Tibial nerve (tissue), 4 donors: ENCODE data around the gene COQ2. TPM values are rescaled to one million over a fixed set of nuclear protein-coding genes. Genes with fewer than 3 reads are reported as not detected.

Experiments
- DNase-seq, 2 donors: peaks; one replicate each; pipeline ENCODE4 v3.0.0-alpha.2; 2019; ENCODE audit warnings: low spot score in 2 of 2
- H3K27ac ChIP-seq, 4 donors: fragments of 200-600 bp; sonication (generic) in 3 of 4; one replicate each; pipeline ENCODE4 v1.5.1; 2017 to 2019; ENCODE audit warnings: mild to moderate bottlenecking in 1 of 4
- H3K27me3 ChIP-seq, 2 donors: fragments of 200-600 bp; sonication (generic) in 1 of 2; one replicate each; pipeline versions ENCODE4 v1.5.1 to v1.6.0; 2017 to 2019
- H3K36me3 ChIP-seq, 3 donors: fragments of 200-600 bp; sonication (generic); one replicate each; pipeline ENCODE4 v1.5.1; 2018 to 2019
- H3K4me1 ChIP-seq, 4 donors: fragments of 200-600 bp; sonication (generic) in 3 of 4; one replicate each; pipeline ENCODE4 v1.5.1; 2017 to 2019
- H3K4me3 ChIP-seq, 4 donors: fragments of 200-600 bp; sonication (generic) in 3 of 4; one replicate each; pipeline ENCODE4 v1.5.1; 2017 to 2019; ENCODE audit warnings: mild to moderate bottlenecking in 1 of 4, moderate library complexity in 1 of 4
- H3K9me3 ChIP-seq, 4 donors: fragments of 200-600 bp; sonication (generic) in 3 of 4; one replicate each; pipeline ENCODE4 v1.5.1; 2017 to 2019
- EP300 ChIP-seq, 2 donors: sonication (generic); formaldehyde crosslinking; IDR thresholded peaks; one replicate each; pipeline ENCODE4 v1.6.1; 2017; ENCODE audit warnings: antibody characterized with exemption in 2 of 2, mild to moderate bottlenecking in 1 of 2
- POLR2A ChIP-seq, 2 donors: fragments of 450-650 bp; IDR thresholded peaks; one replicate each; pipeline ENCODE4 v1.6.1; 2017; ENCODE audit warnings: antibody characterized with exemption in 2 of 2, mild to moderate bottlenecking in 2 of 2, moderate library complexity in 2 of 2
- WGBS, 2 donors: methylation state at CpG; one replicate each; pipeline ENCODE4 v1.1.5; 2018; 5-methylcytosine and 5-hydroxymethylcytosine counted together
- total RNA-seq, 4 donors: library from RNA; depleted of rRNA; stranded (reverse); fragments of >200 nt; gene quantifications; one replicate each; pipeline ENCODE4 v1.1.0, GENCODE V29; 2016
- TF ChIP-seq, protein P1 (sequence below), 5 experiments: fragments of 200-600 bp in 3 of 5; fragments of 450-650 bp in 2 of 5; sonication (generic) in 3 of 5; IDR thresholded peaks; one replicate each; pipeline ENCODE4 v1.5.1; 2016 to 2019; ENCODE audit warnings: antibody characterized with exemption in 5 of 5, mild to moderate bottlenecking in 3 of 5, moderate library complexity in 2 of 5

COQ2 gene
- total RNA-seq, 4 donors from 2014 or later: 9.2 to 17.7 (median 11.6) TPM

DNA sequence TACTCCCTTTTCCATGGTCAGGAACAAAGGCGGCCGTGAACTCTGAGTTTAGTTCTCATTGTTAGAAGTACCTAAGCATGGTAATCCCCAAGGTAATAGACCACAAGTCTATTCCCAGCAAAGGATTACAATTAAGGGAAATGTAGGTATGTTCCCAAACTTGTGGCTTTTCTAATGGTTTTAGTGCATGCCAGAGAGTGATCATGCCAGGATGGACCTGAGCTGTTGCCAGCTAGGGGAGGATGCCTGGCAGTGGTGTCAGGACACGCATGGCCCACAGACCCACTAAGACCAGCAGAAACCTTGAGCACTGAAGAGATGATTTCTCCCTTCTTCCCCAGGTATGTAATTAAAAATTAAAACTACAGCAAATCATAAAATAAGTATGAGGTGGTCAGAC is 60.8 kb downstream of the COQ2 start:
- Histone ChIP-seq H3K4me1 (peaks cover 0 to 14% (median 5%) of the 10 kb centered on the region in 4 donors), H3K4me3 (no peak overlapping the region), H3K27ac (no peak overlapping the region), H3K9me3 (no peaks in the 10 kb centered on the region), H3K27me3 (no peaks in the 10 kb centered on the region), H3K36me3 (no peaks in the 10 kb centered on the region)
- 93 to 96% methylated on average over 3 of the region's 3 CpGs for WGBS, 2 donors
- no peak for DNase-seq
- TF ChIP-seq, protein P1, sequence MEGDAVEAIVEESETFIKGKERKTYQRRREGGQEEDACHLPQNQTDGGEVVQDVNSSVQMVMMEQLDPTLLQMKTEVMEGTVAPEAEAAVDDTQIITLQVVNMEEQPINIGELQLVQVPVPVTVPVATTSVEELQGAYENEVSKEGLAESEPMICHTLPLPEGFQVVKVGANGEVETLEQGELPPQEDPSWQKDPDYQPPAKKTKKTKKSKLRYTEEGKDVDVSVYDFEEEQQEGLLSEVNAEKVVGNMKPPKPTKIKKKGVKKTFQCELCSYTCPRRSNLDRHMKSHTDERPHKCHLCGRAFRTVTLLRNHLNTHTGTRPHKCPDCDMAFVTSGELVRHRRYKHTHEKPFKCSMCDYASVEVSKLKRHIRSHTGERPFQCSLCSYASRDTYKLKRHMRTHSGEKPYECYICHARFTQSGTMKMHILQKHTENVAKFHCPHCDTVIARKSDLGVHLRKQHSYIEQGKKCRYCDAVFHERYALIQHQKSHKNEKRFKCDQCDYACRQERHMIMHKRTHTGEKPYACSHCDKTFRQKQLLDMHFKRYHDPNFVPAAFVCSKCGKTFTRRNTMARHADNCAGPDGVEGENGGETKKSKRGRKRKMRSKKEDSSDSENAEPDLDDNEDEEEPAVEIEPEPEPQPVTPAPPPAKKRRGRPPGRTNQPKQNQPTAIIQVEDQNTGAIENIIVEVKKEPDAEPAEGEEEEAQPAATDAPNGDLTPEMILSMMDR (IDR thresholded peaks at IDR 0.05): no peak
- TF ChIP-seq EP300 (IDR thresholded peaks at IDR 0.05): no peak
- TF ChIP-seq POLR2A (IDR thresholded peaks at IDR 0.05): no peak

GRCh38 chr4:83221897-83222441 is 62.6 kb downstream of the COQ2 start:
- Histone ChIP-seq H3K27ac (no peak overlapping the region), H3K4me3 (no peak overlapping the region), H3K9me3 (no peaks in the 10 kb centered on the region), H3K36me3 (no peaks in the 10 kb centered on the region), H3K27me3 (no peaks in the 10 kb centered on the region), H3K4me1 (peaks cover 0 to 19% (median 7%) of the 10 kb centered on the region in 4 donors)
- DNase-seq: no peak
- no peak for TF ChIP-seq POLR2A (IDR thresholded peaks at IDR 0.05)
- TF ChIP-seq EP300 (IDR thresholded peaks at IDR 0.05): no peak
- TF ChIP-seq, protein P1 (IDR thresholded peaks at IDR 0.05): no peak
- 90 to 97% methylated on average over 6 of the region's 6 CpGs for WGBS, 2 donors

- Histone ChIP-seq H3K4me1 (peaks cover 0 to 19% (median 7%) of the 10 kb centered on the region in 4 donors), H3K4me3 (peak overlapping the region in 2 of 4 donors; percentile 9 to 28), H3K27ac (peak overlapping the region in 3 of 4 donors; percentile 1 to 65 (median 32)), H3K36me3 (no peaks in the 10 kb centered on the region), H3K27me3 (no peaks in the 10 kb centered on the region), H3K9me3 (no peaks in the 10 kb centered on the region)
- 39 to 49% methylated on average over 16 of the region's 16 CpGs for WGBS, 2 donors
- no peak for DNase-seq
- TF ChIP-seq EP300 (IDR thresholded peaks at IDR 0.05) (peak in 1 of 2 donors; percentile 20), POLR2A (IDR thresholded peaks at IDR 0.05) (no peak)
- TF ChIP-seq, protein P1 (IDR thresholded peaks at IDR 0.05): no peak
Measured at GRCh38 chr4:83219344-83220331, 65.0 kb downstream of the COQ2 start.

- Histone ChIP-seq H3K27me3 (no peaks in the 10 kb centered on the region), H3K9me3 (no peaks in the 10 kb centered on the region), H3K4me1 (peaks cover 0 to 19% (median 7%) of the 10 kb centered on the region in 4 donors), H3K36me3 (no peaks in the 10 kb centered on the region), H3K4me3 (no peak overlapping the region), H3K27ac (peak overlapping the region in 3 of 4 donors; percentile 20 to 73 (median 36))
- TF ChIP-seq EP300 (IDR thresholded peaks at IDR 0.05) (peak in 1 of 2 donors; percentile 34), POLR2A (IDR thresholded peaks at IDR 0.05) (no peak)
- 72 to 76% methylated on average over 8 of the region's 8 CpGs for WGBS, 2 donors
- no peak for DNase-seq
Measured at GRCh38 chr4:83217721-83218522, 66.7 kb downstream of the COQ2 start.

DNA sequence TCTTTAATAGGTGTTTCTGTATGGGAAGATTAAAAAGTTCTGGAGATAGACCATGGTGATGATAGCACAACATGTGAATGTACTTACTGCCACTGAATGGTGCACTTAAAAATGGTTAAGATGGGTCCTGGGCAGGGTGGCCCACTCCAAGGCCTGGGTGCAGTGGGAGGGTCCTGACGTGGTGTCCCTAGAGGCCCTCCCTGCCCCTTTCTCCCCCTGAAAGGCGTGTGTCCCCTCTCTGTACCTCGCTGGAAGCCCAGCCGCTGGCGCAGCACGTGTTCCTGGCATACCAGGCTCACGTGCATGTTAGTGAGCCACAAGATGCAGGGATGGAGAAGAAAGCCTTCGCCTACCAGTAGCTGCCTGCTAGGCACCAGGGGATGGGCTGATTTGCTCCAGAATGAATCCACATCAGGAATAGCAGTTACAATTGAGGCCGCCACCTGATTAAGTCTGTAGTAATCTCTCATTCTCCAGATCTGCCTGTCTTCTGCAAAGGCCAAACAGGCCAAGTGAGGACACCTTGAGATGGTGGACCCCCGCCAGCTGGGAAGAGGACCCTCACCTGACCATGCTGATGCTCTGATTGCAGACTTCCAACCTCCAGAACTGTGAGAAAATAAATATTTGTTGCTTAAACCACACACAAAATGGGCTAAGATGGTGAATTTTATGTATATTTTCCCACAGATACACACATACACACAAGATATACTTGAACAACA is 67.5 kb downstream of the COQ2 start:
- H3K4me3 ChIP-seq: no peak overlapping the region
- H3K27me3 ChIP-seq: no peaks in the 10 kb centered on the region
- WGBS, 2 donors: 90 to 95% methylated on average over 5 to 10 of the region's 10 CpGs
- TF ChIP-seq, protein P1 (IDR thresholded peaks at IDR 0.05): no peak
- TF ChIP-seq EP300 (IDR thresholded peaks at IDR 0.05) (no peak), POLR2A (IDR thresholded peaks at IDR 0.05) (no peak)
- H3K36me3 ChIP-seq: no peaks in the 10 kb centered on the region
- no peak for DNase-seq
- peak overlapping the region in 1 of 4 donors; percentile 73 for H3K27ac ChIP-seq
- peaks cover 0 to 19% (median 7%) of the 10 kb centered on the region in 4 donors for H3K4me1 ChIP-seq
- H3K9me3 ChIP-seq: no peaks in the 10 kb centered on the region
